ENCODE data around the gene NARS2. TPM values are rescaled to one million over a fixed set of nuclear protein-coding genes. Genes with fewer than 3 reads are reported as not detected.

The NARS2 gene
- total RNA-seq, 1 experiment from 2014 or later, result 46.7 TPM

GRCh38 chr11:78399136-78399535 is 175.5 kb downstream of the NARS2 start:
- ChIA-PET CTCF (no interaction called here), POLR2A (ENCODE audit: low non-redundant PET) (no interaction called here)
- no peaks in the 10 kb centered on the region for H3K36me3 ChIP-seq (ENCODE audit: insufficient read depth, low read length, poor library complexity, severe bottlenecking)
- DNase-seq (ENCODE audit: low spot score), result no peak
- no peaks in the 10 kb centered on the region for H3K9me3 ChIP-seq (ENCODE audit: low read depth, low read length, poor library complexity, severe bottlenecking)
- no peak overlapping the region for H3K4me3 ChIP-seq (ENCODE audit: low read depth, low read length, poor library complexity, severe bottlenecking)
- peaks cover 7% of the 10 kb centered on the region for H3K4me1 ChIP-seq (ENCODE audit: insufficient read depth, low read length, poor library complexity, severe bottlenecking)
- BruUV-seq (replicated peaks), result no TSS peak
- no peaks in the 10 kb centered on the region for H3K27me3 ChIP-seq (replicated peaks; ENCODE audit: insufficient read depth, low read depth, low read length, poor library complexity)
- no peak overlapping the region for H3K27ac ChIP-seq (ENCODE audit: low read depth, low read length, poor library complexity, severe bottlenecking)
- intact Hi-C loops (cut with micrococcal nuclease; ENCODE audit: unreplicated experiment), result no loop called here
- TF ChIP-seq CTCF (conservative IDR thresholded peaks at IDR 0.05; ENCODE audit: low read depth, low read length) (no peak), EZH2 (IDR thresholded peaks at IDR 0.05; ENCODE audit: borderline replicate concordance, low read depth, low read length, poor library complexity, severe bottlenecking) (no peak)

GRCh38 chr11:78398715-78399114 is 175.9 kb downstream of the NARS2 start:
- intact Hi-C loops (cut with micrococcal nuclease; ENCODE audit: unreplicated experiment), result no loop called here
- H3K27me3 ChIP-seq (replicated peaks; ENCODE audit: insufficient read depth, low read depth, low read length, poor library complexity), result no peaks in the 10 kb centered on the region
- no peaks in the 10 kb centered on the region for H3K9me3 ChIP-seq (ENCODE audit: low read depth, low read length, poor library complexity, severe bottlenecking)
- ChIA-PET CTCF (no interaction called here), POLR2A (ENCODE audit: low non-redundant PET) (no interaction called here)
- no peak for DNase-seq (ENCODE audit: low spot score)
- H3K27ac ChIP-seq (ENCODE audit: low read depth, low read length, poor library complexity, severe bottlenecking), result no peak overlapping the region
- H3K4me1 ChIP-seq (ENCODE audit: insufficient read depth, low read length, poor library complexity, severe bottlenecking), result peaks cover 4% of the 10 kb centered on the region
- BruUV-seq (replicated peaks), result no TSS peak
- no peaks in the 10 kb centered on the region for H3K36me3 ChIP-seq (ENCODE audit: insufficient read depth, low read length, poor library complexity, severe bottlenecking)
- no peak for TF ChIP-seq CTCF (conservative IDR thresholded peaks at IDR 0.05; ENCODE audit: low read depth, low read length)
- TF ChIP-seq EZH2 (IDR thresholded peaks at IDR 0.05; ENCODE audit: borderline replicate concordance, low read depth, low read length, poor library complexity, severe bottlenecking), result no peak
- no peak overlapping the region for H3K4me3 ChIP-seq (ENCODE audit: low read depth, low read length, poor library complexity, severe bottlenecking)

GRCh38 chr11:78397398-78397797 is 177.3 kb downstream of the NARS2 start:
- TF ChIP-seq EZH2 (IDR thresholded peaks at IDR 0.05; ENCODE audit: borderline replicate concordance, low read depth, low read length, poor library complexity, severe bottlenecking) (no peak), CTCF (conservative IDR thresholded peaks at IDR 0.05; ENCODE audit: low read depth, low read length) (no peak)
- H3K36me3 ChIP-seq (ENCODE audit: insufficient read depth, low read length, poor library complexity, severe bottlenecking), result no peaks in the 10 kb centered on the region
- POLR2A ChIA-PET (ENCODE audit: low non-redundant PET), result no interaction called here
- DNase-seq (ENCODE audit: low spot score), result no peak
- intact Hi-C loops (cut with micrococcal nuclease; ENCODE audit: unreplicated experiment), result no loop called here
- H3K27me3 ChIP-seq (replicated peaks; ENCODE audit: insufficient read depth, low read depth, low read length, poor library complexity), result no peaks in the 10 kb centered on the region
- BruUV-seq (replicated peaks), result no TSS peak
- no peak overlapping the region for H3K27ac ChIP-seq (ENCODE audit: low read depth, low read length, poor library complexity, severe bottlenecking)
- no peak overlapping the region for H3K4me3 ChIP-seq (ENCODE audit: low read depth, low read length, poor library complexity, severe bottlenecking)
- H3K4me1 ChIP-seq (ENCODE audit: insufficient read depth, low read length, poor library complexity, severe bottlenecking), result peaks cover 4% of the 10 kb centered on the region
- no peaks in the 10 kb centered on the region for H3K9me3 ChIP-seq (ENCODE audit: low read depth, low read length, poor library complexity, severe bottlenecking)
- CTCF ChIA-PET, result no interaction called here
